Cardiac muscle cell (in vitro differentiated cells and primary cell): ENCODE results near the gene XRN1. TPM values are rescaled to one million over a fixed set of nuclear protein-coding genes. Genes with fewer than 3 reads are reported as not detected.

ENCODE experiments used
- DNase-seq, 2 donors: peaks; one replicate each; pipeline versions ENCODE4 v3.0.0 to v3.0.0-alpha.2; 2010 to 2017; ENCODE audit warnings: low read depth in 1 of 2, low spot score in 1 of 2
- H3K27ac ChIP-seq: fragments of 200-600 bp; sonication (generic); 2 replicates; pipeline ENCODE4 v1.5.1; 2016
- H3K27me3 ChIP-seq: fragments of 200-600 bp; sonication (generic); 2 replicates; pipeline ENCODE4 v1.6.0; 2016; ENCODE audit warnings: control low read depth
- H3K36me3 ChIP-seq: fragments of 200-600 bp; sonication (generic); 2 replicates; pipeline ENCODE4 v1.5.1; 2016; ENCODE audit warnings: control low read depth
- H3K4me1 ChIP-seq: fragments of 200-600 bp; sonication (generic); 2 replicates; pipeline ENCODE4 v1.8.1; 2017; ENCODE audit warnings: low read depth, mild to moderate bottlenecking, mixed run types
- H3K4me3 ChIP-seq: fragments of 200-600 bp; sonication (generic); 2 replicates; pipeline ENCODE4 v1.5.1; 2016; ENCODE audit warnings: mild to moderate bottlenecking
- H3K9me3 ChIP-seq: fragments of 200-600 bp; sonication (generic); 2 replicates; pipeline ENCODE4 v1.5.1; 2017; ENCODE audit warnings: low read depth, mild to moderate bottlenecking, control low read depth
- polyA plus RNA-seq: library from polyadenylated mRNA; unstranded; fragments of >200 nt; fragmentation: Nextera tagmentation; extraction: Ambion mirVana; gene quantifications from 2 replicates; pipeline ENCODE4 v1.2.1, GENCODE V29; 2016
- total RNA-seq: library from RNA; depleted of rRNA; stranded (reverse); fragments of >200 nt; gene quantifications from 2 replicates; pipeline ENCODE4 v1.2.3, GENCODE V29; 2016
- TF ChIP-seq, protein P1 (sequence below): IDR thresholded peaks from 2 replicates; pipeline ENCODE4 v1.5.1; 2012; ENCODE audit warnings: low read depth, mild to moderate bottlenecking, low read length

Gene XRN1
- total and polyA plus RNA-seq, 2 experiments from 2014 or later = 8.0 to 32.8 TPM

- no peak for DNase-seq
- H3K4me1 ChIP-seq = no peaks in the 10 kb centered on the region
- no peaks in the 10 kb centered on the region for H3K27me3 ChIP-seq
- peaks cover 10% of the 10 kb centered on the region for H3K36me3 ChIP-seq
- no peak overlapping the region for H3K27ac ChIP-seq
- peaks cover 3% of the 10 kb centered on the region for H3K9me3 ChIP-seq
- no peak overlapping the region for H3K4me3 ChIP-seq
- TF ChIP-seq, protein P1, sequence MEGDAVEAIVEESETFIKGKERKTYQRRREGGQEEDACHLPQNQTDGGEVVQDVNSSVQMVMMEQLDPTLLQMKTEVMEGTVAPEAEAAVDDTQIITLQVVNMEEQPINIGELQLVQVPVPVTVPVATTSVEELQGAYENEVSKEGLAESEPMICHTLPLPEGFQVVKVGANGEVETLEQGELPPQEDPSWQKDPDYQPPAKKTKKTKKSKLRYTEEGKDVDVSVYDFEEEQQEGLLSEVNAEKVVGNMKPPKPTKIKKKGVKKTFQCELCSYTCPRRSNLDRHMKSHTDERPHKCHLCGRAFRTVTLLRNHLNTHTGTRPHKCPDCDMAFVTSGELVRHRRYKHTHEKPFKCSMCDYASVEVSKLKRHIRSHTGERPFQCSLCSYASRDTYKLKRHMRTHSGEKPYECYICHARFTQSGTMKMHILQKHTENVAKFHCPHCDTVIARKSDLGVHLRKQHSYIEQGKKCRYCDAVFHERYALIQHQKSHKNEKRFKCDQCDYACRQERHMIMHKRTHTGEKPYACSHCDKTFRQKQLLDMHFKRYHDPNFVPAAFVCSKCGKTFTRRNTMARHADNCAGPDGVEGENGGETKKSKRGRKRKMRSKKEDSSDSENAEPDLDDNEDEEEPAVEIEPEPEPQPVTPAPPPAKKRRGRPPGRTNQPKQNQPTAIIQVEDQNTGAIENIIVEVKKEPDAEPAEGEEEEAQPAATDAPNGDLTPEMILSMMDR = no peak
These were observed 33.4 kb upstream of the XRN1 start for GRCh38 chr3:142481196-142481595.

GRCh38 chr3:142470826-142471225, 23.0 kb upstream of the XRN1 start:
- TF ChIP-seq, protein P1 = no peak
- no peak overlapping the region for H3K4me3 ChIP-seq
- DNase-seq = no peak
- H3K27me3 ChIP-seq = no peaks in the 10 kb centered on the region
- H3K27ac ChIP-seq = no peak overlapping the region
- H3K4me1 ChIP-seq = no peaks in the 10 kb centered on the region
- no peaks in the 10 kb centered on the region for H3K9me3 ChIP-seq
- peaks cover 4% of the 10 kb centered on the region for H3K36me3 ChIP-seq

DNA sequence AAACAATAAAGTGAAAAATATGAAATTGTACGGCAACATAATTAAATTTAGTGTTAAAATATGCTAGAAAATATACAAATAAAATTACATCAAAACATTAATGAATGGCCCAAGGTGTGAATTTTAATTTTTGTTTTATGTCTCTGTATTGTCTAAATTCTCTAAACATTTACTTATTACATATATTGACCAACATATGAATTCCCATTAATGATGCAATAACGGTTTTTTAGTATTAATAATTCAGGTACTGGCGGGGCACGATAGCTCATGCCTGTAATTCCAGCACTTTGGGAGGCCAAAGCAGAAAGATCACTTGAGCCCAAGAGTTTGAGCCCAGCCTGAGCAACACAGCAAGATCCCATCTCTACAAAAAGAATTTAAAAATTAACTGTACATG, 20.6 kb upstream of the XRN1 start:
- DNase-seq = no peak
- Histone ChIP-seq H3K36me3 (peaks cover 4% of the 10 kb centered on the region), H3K4me3 (no peak overlapping the region), H3K9me3 (no peaks in the 10 kb centered on the region), H3K27me3 (no peaks in the 10 kb centered on the region), H3K27ac (no peak overlapping the region), H3K4me1 (no peaks in the 10 kb centered on the region)
- TF ChIP-seq, protein P1 = no peak

GRCh38 chr3:142467768-142468167, 19.9 kb upstream of the XRN1 start:
- no peaks in the 10 kb centered on the region for H3K9me3 ChIP-seq
- H3K4me3 ChIP-seq = no peak overlapping the region
- no peaks in the 10 kb centered on the region for H3K4me1 ChIP-seq
- no peak overlapping the region for H3K27ac ChIP-seq
- TF ChIP-seq, protein P1 = no peak
- H3K36me3 ChIP-seq = peaks cover 4% of the 10 kb centered on the region
- DNase-seq = no peak
- no peaks in the 10 kb centered on the region for H3K27me3 ChIP-seq

- Histone ChIP-seq H3K27me3 (no peaks in the 10 kb centered on the region), H3K27ac (no peak overlapping the region), H3K4me3 (no peak overlapping the region), H3K36me3 (peaks cover 15% of the 10 kb centered on the region), H3K4me1 (no peaks in the 10 kb centered on the region), H3K9me3 (no peaks in the 10 kb centered on the region)
- TF ChIP-seq, protein P1 = no peak
- no peak for DNase-seq
These were observed 12.9 kb upstream of the XRN1 start for GRCh38 chr3:142460689-142461088.

DNA sequence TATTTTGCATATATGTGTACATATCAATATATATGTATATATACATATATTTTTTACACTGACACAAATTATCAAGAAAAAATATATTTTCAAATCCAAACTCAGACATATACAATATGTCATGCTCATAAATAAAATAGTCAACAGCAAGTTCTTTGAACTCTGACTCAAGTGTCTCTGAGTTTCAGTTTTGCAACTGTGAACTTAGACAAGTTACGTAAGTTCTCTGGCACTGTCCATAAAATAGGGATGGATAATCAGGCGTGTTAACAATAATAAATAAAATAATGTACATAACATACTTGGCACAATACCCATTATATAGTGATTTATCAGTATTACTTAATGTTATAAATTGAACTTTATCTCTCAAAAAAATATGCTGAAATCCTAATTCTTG, 12.1 kb upstream of the XRN1 start:
- Histone ChIP-seq H3K4me1 (no peaks in the 10 kb centered on the region), H3K27me3 (no peaks in the 10 kb centered on the region), H3K9me3 (no peaks in the 10 kb centered on the region), H3K36me3 (peaks cover 20% of the 10 kb centered on the region), H3K4me3 (no peak overlapping the region), H3K27ac (no peak overlapping the region)
- DNase-seq = peak in 1 of 2 donors; percentile 36
- TF ChIP-seq, protein P1 = no peak
